Trophoblast cell (in vitro differentiated cells and primary cell): ENCODE measurements around the gene NHP2.

ENCODE experiments used
- DNase-seq, 2 donors: peaks; one replicate each; pipeline ENCODE4 v3.0.0-alpha.2; 2016
- H2AFZ ChIP-seq: 2 replicates; pipeline ENCODE4 v1.6.1; 2013; ENCODE audit warnings: low read length, moderate library complexity, mild to moderate bottlenecking; ENCODE audit not compliant: insufficient read depth, poor library complexity
- H2AK5ac ChIP-seq: 2 replicates; pipeline ENCODE4 v1.6.1; 2013; ENCODE audit warnings: mild to moderate bottlenecking, low read length
- H2BK120ac ChIP-seq: 2 replicates; pipeline ENCODE4 v1.6.1; 2013; ENCODE audit warnings: low read length, mild to moderate bottlenecking, moderate library complexity; ENCODE audit not compliant: insufficient read depth, poor library complexity
- H2BK12ac ChIP-seq: 2 replicates; pipeline ENCODE4 v1.6.1; 2013; ENCODE audit warnings: mild to moderate bottlenecking, low read length, moderate library complexity
- H2BK5ac ChIP-seq: 2 replicates; pipeline ENCODE4 v1.6.1; 2013; ENCODE audit warnings: low read length, low read depth, moderate library complexity, mild to moderate bottlenecking; ENCODE audit not compliant: poor library complexity
- H3K14ac ChIP-seq: 2 replicates; pipeline ENCODE4 v1.6.1; 2013; ENCODE audit warnings: mild to moderate bottlenecking, low read length
- H3K18ac ChIP-seq: 2 replicates; pipeline ENCODE4 v1.6.1; 2013; ENCODE audit warnings: mild to moderate bottlenecking, low read length
- H3K23ac ChIP-seq: 2 replicates; pipeline ENCODE4 v1.6.1; 2013; ENCODE audit warnings: low read length
- H3K27ac ChIP-seq: 2 replicates; pipeline ENCODE4 v1.5.1; 2013; ENCODE audit warnings: low read depth, mild to moderate bottlenecking, inconsistent platforms, low read length, moderate library complexity
- H3K27me3 ChIP-seq: 2 replicates; pipeline ENCODE4 v1.6.1; 2013; ENCODE audit warnings: inconsistent platforms, mild to moderate bottlenecking, low read length, moderate library complexity; ENCODE audit not compliant: insufficient read depth
- H3K36me3 ChIP-seq, 2 experiments: 1 replicate in 1 of 2; 2 replicates in 1 of 2; pipeline ENCODE4 v1.6.1; 2013; ENCODE audit warnings: low read length in 2 of 2, mild to moderate bottlenecking in 2 of 2, moderate library complexity in 1 of 2; ENCODE audit not compliant: insufficient read depth in 2 of 2, control insufficient read depth in 1 of 2
- H3K4ac ChIP-seq: 2 replicates; pipeline ENCODE4 v1.6.1; 2013; ENCODE audit warnings: low read depth, mild to moderate bottlenecking, low read length, moderate library complexity
- H3K4me1 ChIP-seq, 2 experiments: 1 replicate in 1 of 2; 2 replicates in 1 of 2; pipeline ENCODE4 v1.6.1; 2013; ENCODE audit warnings: low read length in 2 of 2, mild to moderate bottlenecking in 2 of 2, moderate library complexity in 1 of 2; ENCODE audit not compliant: insufficient read depth in 2 of 2, control insufficient read depth in 1 of 2
- H3K4me2 ChIP-seq: 2 replicates; pipeline ENCODE4 v1.6.1; 2013; ENCODE audit warnings: inconsistent platforms, mild to moderate bottlenecking, low read length, moderate library complexity
- H3K4me3 ChIP-seq: 2 replicates; pipeline ENCODE4 v1.5.1; 2013; ENCODE audit warnings: mild to moderate bottlenecking, low read depth, low read length, inconsistent platforms
- H3K79me1 ChIP-seq: one replicate; pipeline ENCODE4 v1.6.1; 2013; ENCODE audit warnings: low read length
- H3K79me2 ChIP-seq: 2 replicates; pipeline ENCODE4 v1.6.1; 2013; ENCODE audit warnings: low read length, mild to moderate bottlenecking; ENCODE audit not compliant: control insufficient read depth, insufficient read depth, poor library complexity
- H3K9ac ChIP-seq: 2 replicates; pipeline ENCODE4 v1.6.1; 2013; ENCODE audit warnings: mild to moderate bottlenecking, low read length
- H3K9me3 ChIP-seq: 2 replicates; pipeline ENCODE4 v1.6.1; 2013; ENCODE audit warnings: low read depth, mild to moderate bottlenecking, control low read depth, inconsistent platforms, low read length; ENCODE audit not compliant: insufficient read depth
- H4K12ac ChIP-seq: 2 replicates; pipeline ENCODE4 v1.6.1; 2013; ENCODE audit warnings: low read depth, mild to moderate bottlenecking, low read length, moderate library complexity
- H4K8ac ChIP-seq: 2 replicates; pipeline ENCODE4 v1.6.1; 2013; ENCODE audit warnings: low read depth, mild to moderate bottlenecking, low read length, moderate library complexity
- H4K91ac ChIP-seq: one replicate; pipeline ENCODE4 v1.6.1; 2013; ENCODE audit warnings: low read depth, mild to moderate bottlenecking, low read length, moderate library complexity
- WGBS: extraction: QIAGEN DNeasy Blood & Tissue Kit; methylation state at CpG from one replicate; pipeline ENCODE4 v1.1.7; 2013; ENCODE audit warnings: missing lambda C conversion rate; ENCODE audit not compliant: insufficient read length, insufficient coverage; ENCODE audit errors: extremely low coverage; 5-methylcytosine and 5-hydroxymethylcytosine counted together

The NHP2 gene

DNA sequence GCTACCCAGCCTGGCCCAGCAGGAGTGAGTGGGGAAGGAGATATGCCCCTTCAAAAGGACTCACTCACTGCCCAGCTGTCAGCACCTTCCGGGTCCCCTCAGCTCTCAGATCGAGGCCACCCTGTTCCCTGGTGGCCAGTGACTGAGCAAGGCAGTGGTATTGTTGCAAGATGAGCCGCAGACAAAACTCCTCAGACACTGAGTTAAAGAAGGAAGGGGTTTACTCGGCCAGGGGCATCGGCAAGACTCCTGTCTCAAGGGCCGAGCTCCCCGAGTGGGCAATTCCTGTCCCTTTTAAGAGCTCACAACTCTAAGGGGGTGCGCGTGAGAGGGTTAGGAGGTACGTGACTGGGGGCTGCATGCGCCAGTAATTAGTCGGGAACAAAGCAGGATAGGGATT, 50.1 kb downstream of the NHP2 start:
- H2BK5ac ChIP-seq = no peak overlapping the region
- no peaks in the 10 kb centered on the region for H3K79me1 ChIP-seq
- no peak overlapping the region for H2AFZ ChIP-seq
- no peak overlapping the region for H3K18ac ChIP-seq
- no peaks in the 10 kb centered on the region for H3K27me3 ChIP-seq
- H3K27ac ChIP-seq = no peak overlapping the region
- no peaks in the 10 kb centered on the region for H3K36me3 ChIP-seq
- no peak overlapping the region for H4K8ac ChIP-seq
- no peak overlapping the region for H4K12ac ChIP-seq
- WGBS = no CpG with 5 or more reads among the region's 12 CpGs
- DNase-seq = peak in 1 of 2 donors; percentile 36
- H3K9me3 ChIP-seq = no peaks in the 10 kb centered on the region
- no peak overlapping the region for H3K4me3 ChIP-seq
- no peak overlapping the region for H3K23ac ChIP-seq
- no peak overlapping the region for H3K9ac ChIP-seq
- no peak overlapping the region for H2AK5ac ChIP-seq
- H3K4ac ChIP-seq = no peak overlapping the region
- no peak overlapping the region for H2BK120ac ChIP-seq
- H3K14ac ChIP-seq = no peak overlapping the region
- no peak overlapping the region for H4K91ac ChIP-seq
- H3K4me1 ChIP-seq = peaks cover 8 to 10% of the 10 kb centered on the region in 2 experiments
- H2BK12ac ChIP-seq = no peak overlapping the region
- no peaks in the 10 kb centered on the region for H3K79me2 ChIP-seq
- H3K4me2 ChIP-seq = no peak overlapping the region
